OCI-LY1 (cell line): ENCODE results near the gene HTN1.

Experiments used
- EZH2 ChIP-seq: fragments of 200-600 bp; sonication (generic), shearing (Covaris generic); IDR thresholded peaks from 2 replicates; pipeline ENCODE4 v1.8.0; 2017; ENCODE audit warnings: borderline replicate concordance, mixed run types, mild to moderate bottlenecking, antibody characterized with exemption, low read length, moderate library complexity, mixed read lengths
- TF ChIP-seq, protein P1 (sequence below): fragments of 200-600 bp; sonication (generic), shearing (Covaris generic); IDR thresholded peaks from 2 replicates; pipeline ENCODE4 v1.5.1; 2017; ENCODE audit warnings: mild to moderate bottlenecking, antibody characterized with exemption, low read length, moderate library complexity, mixed read lengths

DNA sequence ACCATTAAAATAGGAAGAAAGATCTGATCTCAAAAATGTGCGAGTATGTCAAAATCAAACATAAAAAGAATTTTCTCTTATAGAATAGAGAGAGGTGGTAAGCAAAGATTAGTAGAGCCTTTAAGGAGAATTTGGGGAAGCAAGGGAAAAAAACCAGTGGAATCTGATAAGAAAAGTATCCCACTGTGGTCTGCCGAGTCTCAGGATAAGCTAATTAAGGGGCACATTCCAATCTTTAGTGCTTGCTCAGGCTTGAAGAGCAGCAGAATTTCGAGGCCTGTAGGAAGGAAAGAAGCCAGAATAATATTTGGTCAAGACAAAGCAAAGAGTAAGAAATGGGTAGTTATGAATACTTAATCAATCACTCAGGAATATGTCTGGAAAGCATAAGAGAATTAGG lies 41.5 kb upstream of the HTN1 start:
- TF ChIP-seq, protein P1, sequence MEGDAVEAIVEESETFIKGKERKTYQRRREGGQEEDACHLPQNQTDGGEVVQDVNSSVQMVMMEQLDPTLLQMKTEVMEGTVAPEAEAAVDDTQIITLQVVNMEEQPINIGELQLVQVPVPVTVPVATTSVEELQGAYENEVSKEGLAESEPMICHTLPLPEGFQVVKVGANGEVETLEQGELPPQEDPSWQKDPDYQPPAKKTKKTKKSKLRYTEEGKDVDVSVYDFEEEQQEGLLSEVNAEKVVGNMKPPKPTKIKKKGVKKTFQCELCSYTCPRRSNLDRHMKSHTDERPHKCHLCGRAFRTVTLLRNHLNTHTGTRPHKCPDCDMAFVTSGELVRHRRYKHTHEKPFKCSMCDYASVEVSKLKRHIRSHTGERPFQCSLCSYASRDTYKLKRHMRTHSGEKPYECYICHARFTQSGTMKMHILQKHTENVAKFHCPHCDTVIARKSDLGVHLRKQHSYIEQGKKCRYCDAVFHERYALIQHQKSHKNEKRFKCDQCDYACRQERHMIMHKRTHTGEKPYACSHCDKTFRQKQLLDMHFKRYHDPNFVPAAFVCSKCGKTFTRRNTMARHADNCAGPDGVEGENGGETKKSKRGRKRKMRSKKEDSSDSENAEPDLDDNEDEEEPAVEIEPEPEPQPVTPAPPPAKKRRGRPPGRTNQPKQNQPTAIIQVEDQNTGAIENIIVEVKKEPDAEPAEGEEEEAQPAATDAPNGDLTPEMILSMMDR: no peak
- TF ChIP-seq EZH2: no peak
